OCI-LY7 (cell line): ENCODE measurements around the gene SPOCK1.

Experiments
- EZH2phosphoT487 ChIP-seq: fragments of 200-600 bp; sonication (generic); IDR thresholded peaks from 2 replicates; pipeline ENCODE4 v1.6.1; 2018; ENCODE audit warnings: low read depth, borderline replicate concordance, mild to moderate bottlenecking, mixed run types, antibody characterized with exemption, low read length, moderate library complexity, mixed read lengths
- TF ChIP-seq, protein P1 (sequence below): fragments of 200-600 bp; sonication (generic); conservative IDR thresholded peaks from 2 replicates; pipeline ENCODE4 v1.5.1; 2014; ENCODE audit warnings: mild to moderate bottlenecking, antibody characterized with exemption, low read length, moderate library complexity, mixed read lengths

DNA sequence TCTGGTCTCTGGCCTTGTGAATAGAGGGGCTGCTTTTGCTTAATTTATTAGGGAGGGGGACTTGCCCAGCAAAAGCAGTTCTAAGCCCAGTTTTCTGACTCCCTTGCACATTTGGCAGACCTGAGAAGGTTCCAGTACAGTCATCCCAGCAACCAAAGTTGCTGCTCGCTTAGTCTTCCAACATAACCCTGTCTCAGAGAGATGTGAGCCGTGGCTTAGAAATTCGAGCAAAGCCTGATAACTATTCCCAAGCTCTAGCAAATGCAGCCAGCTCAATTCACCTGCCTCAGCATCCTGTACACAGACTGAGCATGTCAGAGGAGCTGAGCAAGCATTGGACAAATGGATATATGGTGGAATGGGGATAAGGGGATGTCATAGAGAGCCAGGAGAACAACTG lies 401.9 kb downstream of the SPOCK1 start:
- TF ChIP-seq, protein P1, sequence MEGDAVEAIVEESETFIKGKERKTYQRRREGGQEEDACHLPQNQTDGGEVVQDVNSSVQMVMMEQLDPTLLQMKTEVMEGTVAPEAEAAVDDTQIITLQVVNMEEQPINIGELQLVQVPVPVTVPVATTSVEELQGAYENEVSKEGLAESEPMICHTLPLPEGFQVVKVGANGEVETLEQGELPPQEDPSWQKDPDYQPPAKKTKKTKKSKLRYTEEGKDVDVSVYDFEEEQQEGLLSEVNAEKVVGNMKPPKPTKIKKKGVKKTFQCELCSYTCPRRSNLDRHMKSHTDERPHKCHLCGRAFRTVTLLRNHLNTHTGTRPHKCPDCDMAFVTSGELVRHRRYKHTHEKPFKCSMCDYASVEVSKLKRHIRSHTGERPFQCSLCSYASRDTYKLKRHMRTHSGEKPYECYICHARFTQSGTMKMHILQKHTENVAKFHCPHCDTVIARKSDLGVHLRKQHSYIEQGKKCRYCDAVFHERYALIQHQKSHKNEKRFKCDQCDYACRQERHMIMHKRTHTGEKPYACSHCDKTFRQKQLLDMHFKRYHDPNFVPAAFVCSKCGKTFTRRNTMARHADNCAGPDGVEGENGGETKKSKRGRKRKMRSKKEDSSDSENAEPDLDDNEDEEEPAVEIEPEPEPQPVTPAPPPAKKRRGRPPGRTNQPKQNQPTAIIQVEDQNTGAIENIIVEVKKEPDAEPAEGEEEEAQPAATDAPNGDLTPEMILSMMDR, result no peak
- TF ChIP-seq EZH2phosphoT487, result no peak
